DMS 273 (cell line): ENCODE data around the gene CFHR5.
"Not testable (repeated sequence)": the region's sequence is repeated elsewhere in the genome, so short reads cannot be mapped to it uniquely, and the experiment has no call there.

Experiments
- DNase-seq: peaks from one replicate; lab custom pipeline; 2025; ENCODE audit not compliant: unreplicated experiment; lab: John Stamatoyannopoulos, UW

The CFHR5 gene

DNA sequence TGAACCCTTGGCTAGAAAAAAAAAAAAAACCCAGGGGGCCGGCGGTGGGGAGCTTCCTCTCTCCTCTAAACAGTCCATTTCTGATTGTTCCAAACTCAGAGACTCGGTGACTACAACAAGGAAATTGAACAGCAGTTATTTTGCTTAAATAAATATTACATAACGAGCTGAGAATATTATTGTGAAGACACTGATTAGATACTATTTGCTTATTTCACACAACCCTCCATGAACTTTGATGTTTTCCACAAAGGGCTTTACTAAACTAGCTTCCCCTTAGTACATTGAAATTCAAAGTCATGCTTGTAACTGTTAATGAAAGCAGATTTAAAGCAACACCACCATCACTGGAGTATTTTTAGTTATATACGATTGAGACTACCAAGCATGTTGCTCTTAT is at the start of gene CFHR5:
Gene CFHR5, plus strand, starts transcription at position 279 of the 400 bp plus-strand sequence. Its CDS starts 109 bp downstream, at position 388.
- DNase-seq, result no peak

GRCh38 chr1:196932853-196933252 is 44.5 kb upstream of the CFHR5 start:
- DNase-seq, result not testable (repeated sequence)

- no peak for DNase-seq
These were observed 43.7 kb upstream of the CFHR5 start for GRCh38 chr1:196933531-196934189.

DNA sequence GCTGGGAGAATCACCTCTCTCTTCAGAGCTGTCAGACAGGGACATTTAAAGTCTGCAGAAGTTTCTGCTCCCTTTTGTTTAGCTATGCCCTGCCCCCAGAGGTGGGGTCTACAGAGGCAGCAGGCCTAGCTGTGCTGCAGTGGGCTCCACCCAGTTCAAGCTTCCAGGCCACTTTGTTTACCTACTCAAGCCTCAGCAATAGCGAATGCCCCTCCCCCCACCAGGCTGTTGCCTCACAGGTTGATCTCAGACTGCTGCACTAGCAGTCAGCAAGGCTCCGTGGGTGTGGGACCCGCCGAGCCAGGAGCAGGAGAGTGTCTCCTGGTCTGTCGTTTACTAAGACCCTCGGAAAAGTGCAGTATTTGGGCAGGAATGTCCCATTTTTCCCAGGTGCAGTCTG is 35.9 kb upstream of the CFHR5 start:
- not testable (repeated sequence) for DNase-seq

- not testable (repeated sequence) for DNase-seq
These were observed 33.8 kb upstream of the CFHR5 start, which contains the start of gene CFHR2 for GRCh38 chr1:196943568-196943967. Gene CFHR2 (plus strand): TSS chr1:196943738. CDS start chr1:196943881, 143 bp downstream.

DNA sequence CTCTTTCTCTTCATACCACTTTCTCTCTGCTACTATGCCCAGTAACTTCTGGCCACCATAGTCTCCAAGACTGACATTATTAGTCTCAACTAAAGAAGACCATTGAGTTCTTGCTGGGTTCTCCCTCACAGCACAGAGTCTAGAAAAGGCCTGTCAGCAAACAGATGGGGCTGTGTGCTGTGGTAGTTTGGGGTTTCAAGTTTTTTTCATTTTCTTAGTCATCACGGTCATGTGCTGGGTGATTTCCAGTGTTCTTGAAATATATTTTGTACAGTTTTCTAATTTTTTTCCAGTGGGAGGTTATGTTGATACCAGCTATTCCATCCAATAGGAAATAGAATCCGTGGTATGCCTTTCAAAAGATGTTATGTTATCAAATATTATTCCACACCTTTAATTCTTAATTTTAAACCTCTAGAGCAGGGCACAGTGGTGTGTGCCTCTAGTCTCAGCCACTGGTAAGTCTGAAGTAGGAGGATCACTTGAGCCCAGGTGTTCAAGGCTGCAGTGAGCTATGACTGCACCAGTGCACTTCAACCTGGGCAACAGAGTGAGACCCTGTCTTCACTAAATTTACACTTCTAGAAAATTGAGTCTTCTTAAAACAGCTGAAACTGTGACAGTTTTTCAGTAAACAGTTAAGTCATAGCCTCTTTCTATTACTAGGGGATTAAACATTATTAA is 25.5 kb upstream of the CFHR5 start:
- DNase-seq, result no peak

GRCh38 chr1:196954778-196955177 is 22.6 kb upstream of the CFHR5 start:
- DNase-seq, result no peak

DNA sequence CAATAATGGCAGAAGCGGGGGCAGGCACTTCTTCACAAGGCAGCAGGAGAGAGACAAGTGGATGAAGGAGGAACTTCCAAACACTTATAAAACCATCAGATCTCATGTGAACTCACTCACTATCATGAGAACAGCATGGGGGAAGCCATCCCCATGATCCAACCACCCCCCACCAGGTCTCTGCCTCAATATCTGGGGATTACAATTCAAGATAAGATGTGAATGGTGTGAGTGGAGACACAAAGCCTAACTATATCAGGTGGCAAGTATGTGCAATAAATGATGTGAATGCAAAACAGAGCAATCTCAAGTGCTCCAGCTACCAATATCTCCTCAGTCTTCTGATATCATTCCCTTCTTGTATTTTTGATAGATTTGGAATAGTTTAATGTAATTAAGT is 21.4 kb upstream of the CFHR5 start:
- no peak for DNase-seq

- no peak for DNase-seq
These were observed 16.5 kb upstream of the CFHR5 start for GRCh38 chr1:196960854-196961253.

DNA sequence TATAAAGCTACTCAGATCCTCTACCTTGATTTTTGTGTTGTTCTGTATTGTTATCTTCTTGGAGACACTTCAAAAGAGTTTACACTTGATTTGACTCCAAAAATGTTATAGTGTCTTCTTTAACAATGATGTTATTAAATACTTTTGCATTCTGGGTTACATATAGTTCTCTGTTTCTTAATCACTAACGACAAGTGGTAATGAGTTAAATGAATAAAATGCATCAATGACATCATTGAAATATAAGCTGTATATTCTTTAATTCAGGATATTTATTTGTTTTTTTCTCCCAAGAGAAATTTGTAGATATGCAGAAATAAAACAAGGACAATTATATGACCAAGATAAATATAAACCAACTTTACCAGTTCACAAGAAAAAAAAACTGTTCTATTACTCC is 7.2 kb upstream of the CFHR5 start:
- DNase-seq, result no peak

DNA sequence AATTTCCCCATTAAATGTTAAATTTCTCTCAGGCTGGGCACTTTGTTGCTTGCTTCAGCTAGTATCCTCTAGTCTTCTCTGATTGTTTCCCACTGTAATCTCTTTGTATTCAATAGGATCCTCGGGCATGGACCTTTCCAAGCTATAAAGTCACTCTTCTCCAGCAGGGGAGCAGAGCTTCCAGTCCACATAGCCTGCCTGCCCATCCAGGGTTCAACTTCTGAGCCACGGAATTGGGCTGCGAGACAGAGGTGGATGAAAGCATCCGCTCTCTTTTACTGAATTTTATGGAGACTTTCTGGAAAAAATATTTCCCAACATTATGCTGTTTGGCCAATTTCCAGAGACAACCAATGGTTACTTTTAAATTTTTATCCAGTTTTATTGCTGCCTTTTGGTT is 1.1 kb upstream of the CFHR5 start:
- DNase-seq, result no peak

- no peak for DNase-seq
These were observed 3.5 kb downstream of the CFHR5 start for GRCh38 chr1:196980859-196981258.

GRCh38 chr1:196982247-196982646 is 4.9 kb downstream of the CFHR5 start:
- DNase-seq, result not testable (repeated sequence)

DNA sequence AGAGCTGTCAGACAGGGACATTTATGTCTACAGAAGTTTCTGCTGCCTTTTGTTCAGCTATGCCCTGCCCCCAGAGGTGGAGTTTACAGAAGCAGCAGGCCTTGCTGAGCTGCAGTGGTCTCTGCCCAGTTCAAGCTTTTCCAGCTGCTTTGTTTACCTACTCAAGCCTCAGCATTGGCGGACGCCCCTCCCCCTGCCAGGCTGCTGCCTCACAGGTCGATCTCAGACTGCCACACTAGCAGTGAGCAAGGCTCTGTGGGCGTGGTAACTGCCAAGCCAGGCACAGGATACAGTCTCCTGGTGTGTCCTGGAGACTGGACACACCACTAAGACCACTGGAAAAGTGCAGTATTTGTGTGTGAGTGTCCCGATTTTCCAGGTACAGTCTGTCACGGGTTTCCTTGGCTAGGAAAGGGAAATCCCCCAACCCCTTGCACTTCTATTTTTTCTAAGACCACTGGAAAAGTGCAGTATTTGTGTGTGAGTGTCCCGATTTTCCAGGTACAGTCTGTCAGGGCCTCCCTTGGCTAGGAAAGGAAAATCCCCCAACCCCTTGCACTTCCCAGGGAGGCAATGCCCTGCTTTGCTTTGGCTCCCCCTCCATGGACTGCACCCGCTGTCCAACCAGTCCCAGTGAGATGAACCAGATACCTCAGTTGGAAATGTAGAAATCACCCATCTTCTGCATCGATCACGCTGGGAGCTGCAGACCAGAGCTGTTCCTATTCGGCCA is 14.7 kb downstream of the CFHR5 start:
- not testable (repeated sequence) for DNase-seq

- DNase-seq, result no peak
These were observed 16.6 kb downstream of the CFHR5 start for GRCh38 chr1:196993916-196994315.

- DNase-seq, result no peak
These were observed 20.1 kb downstream of the CFHR5 start for GRCh38 chr1:196997423-196997822.

DNA sequence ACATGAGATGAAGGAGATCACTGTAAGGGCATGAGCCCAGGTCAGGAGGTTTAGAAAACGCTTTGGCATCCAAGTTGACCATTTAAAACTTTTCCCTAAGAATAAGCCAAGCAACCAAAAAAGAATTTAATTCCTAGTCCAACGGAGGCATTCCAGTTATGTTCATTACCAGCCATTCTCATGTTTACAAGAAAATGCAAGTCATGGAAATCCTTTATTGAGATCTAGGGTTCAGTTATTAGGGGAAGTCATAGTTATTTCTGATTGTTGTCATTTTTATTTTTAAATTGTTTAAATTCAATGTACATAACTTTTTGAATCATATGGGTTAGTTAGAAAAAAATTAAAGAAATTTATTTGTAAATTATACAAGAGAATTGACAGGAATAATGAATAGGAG is 24.5 kb downstream of the CFHR5 start:
- no peak for DNase-seq

- DNase-seq, result no peak
These were observed 25.8 kb downstream of the CFHR5 start for GRCh38 chr1:197003132-197003531.

GRCh38 chr1:197008861-197009260 is 31.5 kb downstream of the CFHR5 start:
- DNase-seq, result no peak

DNA sequence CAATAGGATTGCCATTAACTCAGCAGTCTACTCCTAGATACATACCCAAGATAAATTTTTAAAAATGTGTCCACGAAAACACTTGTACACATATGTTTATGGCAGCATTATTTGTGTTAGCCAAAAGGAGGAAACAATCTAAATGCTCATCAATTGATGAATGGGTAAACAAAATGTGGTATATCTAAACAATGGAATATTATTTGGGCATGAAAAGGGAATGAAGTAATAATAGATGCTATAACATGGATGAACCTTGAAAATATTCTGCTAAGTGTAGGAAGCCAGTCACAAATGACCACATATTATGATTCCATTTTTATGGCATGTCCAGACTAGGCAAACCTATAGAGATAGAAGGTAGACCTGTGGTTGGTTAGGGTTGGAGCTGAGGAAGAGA is 34.3 kb downstream of the CFHR5 start:
- DNase-seq, result no peak

- no peak for DNase-seq
These were observed 35.9 kb downstream of the CFHR5 start for GRCh38 chr1:197013234-197013633.

GRCh38 chr1:197016751-197017150 is 39.4 kb downstream of the CFHR5 start:
- no peak for DNase-seq
